Glomerular visceral epithelial cell (primary cell): ENCODE data around the gene PITPNM3.

Experiments
- DNase-seq: peaks from one replicate; pipeline ENCODE4 v3.0.0-alpha.2; 2016; ENCODE audit errors: extremely low spot score

Gene PITPNM3

DNA sequence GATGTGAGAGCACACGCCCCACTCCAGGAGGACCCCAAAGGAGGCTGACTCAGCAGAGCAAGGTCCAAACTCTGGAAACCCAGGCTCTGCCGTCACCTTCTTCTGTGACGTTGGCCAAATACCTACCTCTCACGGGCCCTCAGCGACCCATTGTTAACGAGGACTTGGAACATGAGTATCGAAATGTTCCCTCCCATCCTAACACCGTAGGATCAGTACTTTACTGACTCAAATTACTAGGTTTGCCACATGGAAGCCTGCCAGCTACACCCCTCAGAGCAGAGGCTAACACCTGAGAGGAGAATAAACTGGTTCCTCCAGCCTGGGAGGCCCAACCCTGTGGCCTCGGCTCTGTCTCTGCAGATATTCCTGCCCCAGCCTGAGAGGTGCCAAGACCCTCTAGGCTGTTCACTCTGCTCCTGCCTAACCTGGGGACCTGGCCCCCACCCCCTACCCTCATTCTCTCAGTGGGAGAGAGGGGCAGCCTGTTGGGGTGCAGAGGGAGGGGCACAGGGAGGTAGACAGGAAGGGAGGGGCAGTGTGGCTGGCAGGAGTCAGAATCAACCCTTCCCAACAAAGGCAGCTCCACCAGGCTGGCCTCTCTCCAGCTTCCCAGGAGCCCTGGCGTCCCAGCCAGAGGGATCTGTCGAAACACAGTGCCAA, 4.4 kb downstream of the PITPNM3 start:
- DNase-seq = no peak

DNA sequence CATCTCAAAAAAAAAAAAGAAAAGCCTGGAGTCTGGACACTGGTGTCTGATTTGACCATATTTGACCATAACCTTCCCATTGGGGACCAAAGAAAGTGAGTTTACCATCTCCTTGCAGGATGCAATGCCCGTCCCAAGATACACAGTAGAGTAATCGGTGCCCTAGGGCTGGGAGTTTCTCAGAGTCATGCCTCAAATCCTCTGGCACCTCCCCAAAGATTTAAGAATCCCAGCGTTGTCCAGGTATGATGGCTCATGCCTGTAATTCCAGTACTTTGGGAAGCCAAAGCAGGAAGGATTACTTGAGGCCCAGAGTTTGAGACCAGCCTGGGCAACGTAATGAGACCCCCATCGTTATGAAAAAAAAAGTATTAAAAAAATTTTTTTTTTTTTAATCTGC, 5.0 kb downstream of the PITPNM3 start:
- DNase-seq = no peak

DNA sequence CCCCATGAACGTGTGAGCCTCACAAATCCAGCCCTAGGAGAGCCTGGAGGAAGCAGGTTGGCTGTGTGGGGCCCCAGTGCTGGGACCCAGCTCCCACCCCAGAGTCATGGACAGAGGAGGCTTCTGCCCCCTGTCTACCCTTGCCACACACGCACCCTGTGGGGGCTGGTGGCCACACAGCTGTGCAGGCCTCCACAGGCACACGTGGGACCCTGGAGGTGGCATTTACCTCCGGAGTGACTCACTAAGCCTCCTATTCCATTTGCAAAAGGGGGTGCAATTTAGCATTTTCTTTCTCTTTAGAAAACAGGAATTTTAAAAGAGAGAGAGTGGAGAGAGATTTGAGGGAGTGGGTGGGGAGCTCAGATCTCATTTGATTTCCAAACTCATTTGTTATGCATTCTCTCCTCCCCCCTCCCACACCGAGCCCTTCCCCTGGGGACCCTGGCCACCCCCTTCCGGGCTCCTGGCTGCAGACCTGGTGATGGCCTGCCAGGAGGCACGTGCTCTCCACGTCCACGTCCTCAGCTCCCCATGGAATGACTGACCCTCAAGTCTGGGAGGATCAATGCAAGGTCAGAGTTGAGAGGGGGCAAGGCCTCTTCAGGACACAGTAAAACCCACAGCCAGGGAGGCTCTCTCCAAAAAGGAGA, 6.8 kb downstream of the PITPNM3 start:
- no peak for DNase-seq

DNA sequence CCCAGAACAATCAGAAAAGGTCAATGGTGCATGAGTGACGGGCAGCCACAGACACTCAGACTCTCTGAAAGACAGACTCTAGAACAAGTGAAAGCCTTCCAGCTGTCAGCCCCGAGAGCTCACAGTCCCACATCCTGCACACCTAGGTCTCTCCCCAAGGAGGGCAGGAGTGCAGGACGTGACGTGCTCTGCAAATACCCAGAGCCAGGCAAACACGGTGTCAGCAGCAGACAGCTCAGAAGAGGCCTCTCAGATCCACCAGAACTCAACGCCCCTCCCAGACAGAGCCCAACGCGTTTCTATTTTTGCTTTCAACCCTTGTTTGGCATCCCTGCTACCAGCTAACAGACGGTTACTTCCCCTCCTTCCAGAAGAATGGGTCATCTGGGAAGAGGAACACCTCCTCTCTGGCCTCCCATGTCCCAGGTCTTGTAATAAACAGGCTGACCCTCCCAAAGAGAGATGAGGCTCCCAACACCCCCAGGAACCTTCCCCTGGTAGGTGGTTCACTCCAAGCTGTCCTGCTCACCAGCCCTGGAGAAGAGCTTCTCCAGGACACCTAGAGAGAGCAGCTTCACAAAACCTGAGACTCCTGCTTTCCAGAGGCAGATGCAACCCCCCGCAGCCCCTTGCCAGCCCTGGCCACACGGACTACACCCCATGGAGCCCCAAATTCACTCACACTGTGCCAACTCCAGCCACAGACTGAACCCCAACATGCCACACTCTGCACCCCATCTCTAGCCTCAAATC, 7.6 kb downstream of the PITPNM3 start:
- DNase-seq = no peak

DNA sequence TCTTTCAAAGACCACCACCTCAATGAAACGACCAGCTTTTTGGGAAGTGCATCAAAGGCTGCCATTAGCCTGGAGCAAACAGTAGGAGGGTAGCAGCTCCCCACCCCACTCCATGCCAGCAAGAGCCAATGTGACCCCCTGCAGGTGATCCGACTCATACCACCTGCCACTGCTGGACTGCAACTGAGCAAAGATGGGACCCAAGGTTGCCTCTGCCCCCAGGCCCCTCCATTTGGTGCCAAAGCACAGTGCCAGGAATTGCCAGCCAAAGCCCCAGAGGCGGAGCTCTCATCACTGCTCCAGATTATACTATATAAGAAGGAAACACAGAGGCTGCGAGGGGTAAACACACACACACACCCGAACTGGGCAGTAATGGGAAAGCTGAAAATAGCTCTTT, 8.3 kb downstream of the PITPNM3 start:
- DNase-seq = no peak

DNA sequence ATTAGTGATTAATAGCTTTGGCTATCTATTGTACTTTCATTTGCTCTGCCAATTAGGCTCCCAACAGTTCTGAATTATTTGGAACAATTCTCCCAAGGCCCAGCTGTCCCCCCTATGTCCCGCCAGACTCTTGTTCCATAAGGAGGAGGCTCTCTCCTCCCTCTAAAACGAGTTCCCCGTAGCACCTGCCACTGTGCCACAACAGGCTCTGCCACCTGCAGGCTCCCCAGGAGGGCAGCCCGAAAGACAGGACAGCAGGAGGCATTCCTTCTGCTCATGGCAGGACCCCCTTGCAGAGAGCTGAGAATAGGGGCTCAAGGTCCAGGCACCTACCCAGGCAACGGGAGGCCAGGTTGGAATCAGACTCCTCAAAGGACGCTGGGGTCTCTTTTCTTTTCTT, 9.0 kb downstream of the PITPNM3 start:
- no peak for DNase-seq

DNA sequence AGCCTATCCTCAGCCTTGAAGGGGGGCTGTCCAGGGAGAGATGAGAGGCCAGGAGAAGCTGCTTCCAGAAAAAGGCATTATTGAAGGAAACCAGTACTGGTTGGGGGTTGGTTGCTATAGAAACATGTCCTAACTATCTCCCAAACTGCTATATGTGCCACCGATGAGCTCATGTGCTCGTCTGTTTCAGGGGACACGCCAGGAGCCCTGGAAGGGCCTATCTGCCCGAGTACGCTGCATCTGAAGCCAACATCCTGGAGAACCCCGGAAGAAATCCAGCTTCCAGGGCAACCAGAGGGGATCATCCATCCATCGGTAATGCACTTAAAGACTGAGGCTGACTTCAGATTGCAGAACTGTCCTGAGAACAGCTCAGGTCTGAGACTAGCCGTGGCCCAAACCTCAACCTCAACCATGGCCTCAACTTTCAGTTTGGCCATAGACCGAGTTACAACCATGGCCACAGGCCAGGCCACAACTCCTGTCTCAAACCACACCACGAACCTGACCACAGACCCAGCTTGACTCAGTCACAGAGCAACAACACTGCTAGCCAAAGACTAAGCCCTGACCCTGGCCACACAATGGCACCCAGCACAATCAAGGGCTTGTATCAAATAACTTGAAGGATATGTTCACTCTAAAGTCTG, 10.2 kb downstream of the PITPNM3 start:
- peak; percentile 80 for DNase-seq

DNA sequence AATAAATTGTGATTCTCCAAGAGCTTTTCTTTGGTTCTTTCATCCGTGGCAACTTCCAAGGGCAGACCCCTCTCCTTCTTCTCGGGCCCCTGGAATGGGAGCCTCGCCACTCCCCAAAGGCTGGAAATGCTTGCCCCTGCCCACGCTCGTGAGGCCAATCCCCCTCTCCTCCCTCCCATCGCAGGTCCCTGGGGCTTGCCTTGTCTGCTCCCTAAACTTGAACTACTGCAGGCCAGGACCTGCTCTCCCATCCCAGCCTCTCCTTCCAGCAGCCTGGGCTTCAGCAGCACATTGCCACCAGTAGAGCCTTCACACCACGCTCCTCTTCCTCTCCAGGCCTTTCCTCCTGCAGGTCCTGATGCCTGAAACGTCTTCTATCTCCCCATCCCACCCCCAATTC, 11.1 kb downstream of the PITPNM3 start:
- no peak for DNase-seq

DNA sequence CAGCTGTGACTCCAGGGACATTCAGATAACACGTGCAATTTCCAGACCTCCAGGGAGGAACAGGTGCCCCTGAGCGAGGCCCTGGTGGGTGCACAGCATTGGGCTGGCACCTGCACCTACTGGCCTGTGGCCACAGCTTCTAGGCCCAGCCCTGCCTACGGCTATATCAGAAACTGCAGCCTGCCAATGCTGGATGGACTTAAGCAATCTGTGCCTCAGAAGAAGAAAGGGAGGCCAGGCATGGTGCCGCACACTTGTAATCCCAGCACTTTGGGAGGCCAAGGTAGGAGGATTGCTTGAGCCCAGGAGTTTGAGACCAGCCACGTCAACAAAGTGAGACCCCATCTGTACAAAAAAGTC, 12.4 kb downstream of the PITPNM3 start:
- DNase-seq = no peak

DNA sequence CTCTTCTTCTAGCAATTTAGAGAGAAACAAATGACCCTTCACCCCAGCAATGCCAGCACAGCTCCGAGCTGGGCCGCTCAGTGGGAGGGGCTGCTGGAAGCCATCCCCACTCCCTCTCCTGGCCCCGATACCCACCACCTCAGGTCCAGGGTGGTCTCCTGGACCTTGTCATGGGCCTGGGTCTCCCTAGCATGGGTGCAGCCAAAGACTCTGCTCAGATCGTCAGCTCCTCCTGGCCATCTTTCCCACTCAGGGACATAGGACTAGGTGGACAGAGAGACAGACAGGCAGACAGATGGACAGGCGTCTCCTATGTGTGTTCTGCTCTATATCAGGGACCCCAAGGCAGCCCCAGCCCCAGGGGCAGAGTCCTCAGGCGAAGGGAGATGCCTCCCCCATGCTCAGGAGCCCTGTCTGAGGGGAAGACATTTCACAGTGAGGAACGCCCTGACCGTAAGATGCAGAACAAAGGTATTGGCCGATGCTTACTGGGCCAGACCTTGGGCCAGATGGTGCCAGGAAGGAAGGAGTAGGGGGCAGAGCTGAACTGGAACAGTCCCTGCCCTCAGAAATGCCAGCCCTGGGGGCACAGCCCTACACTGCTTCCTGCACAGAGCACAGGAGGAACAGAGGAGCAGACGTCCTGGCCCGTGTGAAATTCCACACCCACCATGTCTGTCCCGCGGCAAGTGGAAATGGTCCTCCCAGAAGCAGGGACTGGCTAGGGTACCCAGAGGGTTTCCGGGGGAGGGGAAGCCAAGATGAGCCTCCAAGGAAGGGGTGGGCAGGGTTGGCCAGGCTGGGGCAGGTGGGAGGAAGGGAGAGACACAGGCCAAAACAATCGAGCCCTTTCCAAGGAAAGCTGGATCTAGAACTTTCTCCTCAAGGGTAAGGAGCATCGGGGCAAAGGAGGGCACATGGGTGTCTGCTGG, 13.0 kb downstream of the PITPNM3 start:
- no peak for DNase-seq

DNA sequence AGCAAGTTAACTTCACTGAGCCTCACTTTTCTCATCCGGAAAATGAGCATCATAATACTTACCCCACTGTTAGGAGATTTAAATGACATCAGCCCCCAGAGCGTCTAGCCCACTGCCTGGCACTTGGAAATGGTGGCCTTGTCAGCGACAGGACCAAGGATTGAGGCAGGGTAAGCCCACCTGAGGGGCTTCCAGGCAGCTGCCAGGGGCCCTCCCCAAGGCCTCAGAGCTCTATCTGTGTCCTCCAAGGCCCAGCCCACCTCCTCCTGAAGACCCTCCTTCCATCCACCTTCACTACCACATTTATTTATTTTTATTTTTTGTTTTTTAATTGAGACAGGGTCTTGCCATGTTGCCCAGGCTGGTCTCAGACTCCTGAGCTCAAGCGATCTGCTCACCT, 13.8 kb downstream of the PITPNM3 start:
- no peak for DNase-seq

DNA sequence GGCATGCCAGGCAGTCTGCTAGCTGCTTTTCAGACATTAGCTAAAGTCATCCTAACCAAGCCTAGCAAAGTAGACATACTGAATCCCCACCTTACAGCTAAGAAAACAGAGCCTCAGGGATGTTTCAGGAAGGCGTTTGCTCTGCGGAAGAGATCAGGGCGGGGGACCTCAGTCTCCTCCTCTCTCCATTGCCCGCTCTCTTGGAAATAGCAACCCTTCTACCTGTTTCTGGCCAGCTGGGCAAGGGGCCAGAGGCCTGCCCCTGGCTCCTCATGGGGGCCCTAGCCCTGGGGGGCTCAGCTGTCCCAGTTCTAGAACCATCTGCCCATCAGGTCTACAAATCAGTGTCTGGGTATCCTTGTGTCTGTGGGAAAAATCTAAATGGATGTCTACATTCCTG, 14.5 kb downstream of the PITPNM3 start:
- no peak for DNase-seq

DNA sequence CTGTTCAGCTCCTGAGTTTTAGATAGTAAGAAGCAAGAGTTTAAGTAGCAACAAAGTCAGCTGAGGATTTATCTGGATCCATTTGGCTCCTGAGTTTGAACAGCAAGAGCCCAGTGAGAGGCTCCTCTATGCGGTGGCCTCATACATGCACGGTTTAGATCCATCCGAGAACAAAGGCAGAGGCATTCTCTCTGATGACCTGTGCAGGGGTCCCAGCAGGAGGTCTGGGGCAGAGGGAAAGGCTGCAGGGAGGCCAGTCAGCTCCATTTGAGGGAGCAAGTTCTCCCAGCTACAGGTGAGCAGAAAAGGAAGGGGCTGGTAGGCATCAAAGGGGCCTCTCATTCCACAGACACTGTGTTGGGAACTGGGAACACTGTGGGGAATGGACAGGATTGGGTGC, 16.5 kb downstream of the PITPNM3 start:
- no peak for DNase-seq

DNA sequence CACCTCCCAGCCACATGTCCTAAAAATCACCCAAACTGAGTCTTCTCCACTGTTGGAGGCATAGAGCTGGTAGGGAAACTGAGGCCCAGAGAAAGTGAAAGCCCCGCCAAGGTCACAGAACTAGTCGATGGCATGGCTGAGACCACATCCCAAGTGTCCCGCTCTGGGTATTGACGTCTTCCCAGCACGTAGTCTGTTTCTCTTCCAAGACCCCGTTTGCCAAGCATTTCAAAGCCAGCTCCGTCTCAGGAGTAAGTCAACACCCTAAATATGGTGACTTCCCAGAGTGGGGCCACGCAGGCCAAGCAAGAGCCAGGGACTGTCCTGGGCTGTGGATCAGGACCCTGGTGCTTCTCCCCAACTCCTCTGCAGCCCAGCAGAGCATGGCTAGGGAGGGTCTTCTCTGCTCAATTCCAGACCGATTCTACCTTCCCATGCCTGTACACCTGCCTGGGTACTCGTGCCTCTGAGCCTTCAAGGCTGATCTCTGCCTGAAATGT, 19.7 kb downstream of the PITPNM3 start:
- no peak for DNase-seq

DNA sequence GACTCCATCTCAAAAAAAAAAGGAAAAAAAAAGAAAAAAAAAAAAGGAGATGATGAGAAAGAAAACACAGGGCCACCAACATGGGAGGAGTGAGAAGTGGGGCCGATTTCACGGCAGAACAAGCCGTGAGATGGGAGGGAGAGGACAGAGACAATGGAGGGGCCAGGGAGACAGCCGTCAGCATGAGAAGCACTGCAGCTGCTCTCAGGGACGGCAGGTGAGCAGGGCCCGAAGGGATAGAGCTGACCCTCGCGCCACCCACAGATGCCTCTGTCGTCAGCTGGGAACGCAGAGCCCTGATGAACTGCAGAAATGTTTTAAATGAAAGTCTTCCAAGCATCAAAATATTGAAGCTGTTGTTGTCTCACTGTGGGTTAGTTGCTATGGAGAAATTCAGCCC, 20.3 kb downstream of the PITPNM3 start:
- no peak for DNase-seq

DNA sequence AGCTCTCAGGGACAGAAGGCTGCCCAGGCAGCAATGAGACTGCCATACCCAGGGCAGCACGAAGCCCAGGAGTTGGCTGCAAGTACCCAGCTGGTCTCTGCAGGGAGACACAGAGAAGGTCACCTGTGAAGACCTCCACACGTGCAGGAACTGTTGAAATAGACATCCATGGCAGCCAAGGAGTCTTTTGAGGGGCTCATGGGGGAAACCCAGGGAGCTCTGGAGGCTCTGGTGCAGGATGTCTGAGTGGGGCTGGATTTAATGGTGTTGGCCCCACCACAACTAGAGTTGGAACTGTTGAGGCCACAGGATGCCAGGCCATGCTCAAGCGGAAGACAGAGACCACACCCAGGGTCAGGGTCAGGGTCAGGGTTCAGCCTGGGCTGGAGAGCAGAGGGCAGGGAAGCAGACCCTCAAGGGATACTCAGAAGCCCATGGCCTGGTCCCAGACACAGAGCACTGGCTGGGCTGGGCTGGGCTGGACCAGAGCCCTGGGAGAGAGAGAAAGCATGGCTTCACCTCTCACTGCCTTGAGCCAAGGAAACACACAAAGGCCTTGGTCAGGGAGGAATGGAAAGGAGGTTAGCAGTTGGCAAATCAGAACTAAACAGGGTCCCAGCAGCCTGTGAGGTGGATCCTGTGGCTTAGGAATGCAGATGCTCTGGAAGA, 21.4 kb downstream of the PITPNM3 start:
- no peak for DNase-seq

DNA sequence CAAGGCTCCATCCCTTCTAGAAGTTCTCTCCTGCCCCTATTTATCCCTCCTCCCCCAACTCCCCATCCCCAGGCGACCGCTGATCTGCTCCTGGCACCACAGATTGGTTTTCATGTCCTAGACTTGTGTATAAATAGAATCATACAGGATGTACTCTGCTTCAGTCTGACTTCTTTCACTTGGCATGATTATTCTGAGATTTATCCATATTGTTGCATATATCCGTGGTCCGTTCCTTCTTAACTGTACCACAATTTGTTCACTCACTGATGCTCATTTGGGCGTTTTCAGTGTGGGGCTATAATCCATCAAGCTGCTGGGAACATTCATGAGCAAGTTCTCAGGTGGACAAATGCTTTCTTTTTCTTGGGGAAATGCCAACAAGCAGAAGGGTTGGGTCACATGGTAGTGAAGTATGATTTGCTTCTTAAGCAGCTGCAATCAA, 23.9 kb downstream of the PITPNM3 start:
- no peak for DNase-seq

DNA sequence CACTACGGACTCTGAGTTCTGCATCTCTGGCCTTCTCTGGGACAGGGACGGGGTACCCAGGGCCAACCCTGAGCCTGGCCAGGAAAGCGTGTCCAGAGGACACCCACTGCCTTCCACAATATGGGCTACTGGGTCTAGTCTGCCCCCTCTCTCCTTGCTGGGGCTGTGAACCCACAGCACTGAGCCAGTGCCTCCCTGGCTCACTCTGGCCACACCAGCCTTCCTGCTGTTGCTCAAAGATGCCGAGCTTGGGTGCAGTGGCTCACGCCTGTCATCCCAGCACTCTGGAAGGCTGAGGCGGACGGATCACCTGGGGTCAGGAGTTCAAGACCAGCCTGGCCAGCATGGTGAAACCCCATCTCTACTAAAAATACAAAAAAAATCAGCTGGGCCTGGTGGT, 24.8 kb downstream of the PITPNM3 start:
- no peak for DNase-seq

DNA sequence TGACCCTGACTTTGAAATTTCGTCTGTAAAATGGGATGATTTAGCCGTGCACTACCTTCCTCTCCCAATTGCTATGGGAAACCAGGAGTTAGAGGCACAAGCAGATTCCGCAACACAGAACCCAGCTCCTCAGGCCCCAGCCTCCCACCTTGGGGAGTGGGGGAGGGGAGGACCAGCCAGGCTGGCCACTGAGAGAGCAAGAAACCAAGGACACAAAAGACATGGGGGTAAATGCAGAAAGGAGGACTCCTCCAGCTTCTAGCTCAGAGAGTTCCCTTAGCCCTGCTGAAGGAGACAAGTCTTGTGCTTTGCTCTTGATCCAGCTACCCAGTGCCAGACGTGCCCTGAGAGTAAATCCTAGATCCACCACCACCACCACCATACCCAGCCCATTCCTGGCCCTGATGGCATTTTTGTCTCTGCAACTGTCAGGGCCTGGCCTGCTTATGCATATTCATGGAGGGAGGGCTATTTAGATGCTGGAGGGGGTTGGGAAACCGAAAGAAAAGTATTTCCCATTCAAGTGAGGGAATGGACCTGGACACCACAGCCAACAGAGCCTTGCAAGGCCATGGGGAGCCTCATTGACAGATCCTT, 25.9 kb downstream of the PITPNM3 start:
- no peak for DNase-seq

DNA sequence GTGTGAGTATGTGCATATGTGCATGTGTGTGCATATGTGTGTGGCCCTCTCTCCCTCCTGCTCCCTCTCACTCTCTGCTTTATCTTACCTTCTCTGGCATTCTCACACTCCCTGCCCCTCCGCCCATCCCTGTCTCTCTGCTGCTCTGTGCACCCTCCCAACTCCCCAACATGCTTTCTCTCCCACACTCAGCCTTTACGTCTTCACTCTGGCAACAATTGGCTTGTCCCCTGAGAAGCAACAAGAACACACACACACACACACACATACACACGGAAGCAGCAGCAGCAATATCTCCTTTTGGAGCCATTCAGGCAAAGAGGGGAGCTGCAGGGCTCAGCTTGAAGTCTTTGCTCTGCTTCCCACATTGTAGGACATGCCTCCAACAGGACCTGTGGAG, 27.8 kb downstream of the PITPNM3 start:
- no peak for DNase-seq
